ENCODE results near the gene IFT20.

Gene IFT20

GRCh38 chr17:28317966-28318758 lies 17.1 kb downstream of the IFT20 start:
- H3K4me2 ChIP-seq (ENCODE audit: low read length): peak overlapping the region; percentile 90
- H3K79me1 ChIP-seq (ENCODE audit: low read length): peaks cover 14% of the 10 kb centered on the region
- H2BK12ac ChIP-seq (ENCODE audit: low read length): peak overlapping the region; percentile 21
- H4K91ac ChIP-seq (ENCODE audit: low read depth, low read length): peak overlapping the region; percentile 64
- H2AK5ac ChIP-seq (ENCODE audit: low read length): peak overlapping the region; percentile 56
- peak overlapping the region; percentile 28 for H2AFZ ChIP-seq (ENCODE audit: insufficient read depth, low read length, poor library complexity)
- peak overlapping the region; percentile 29 for H2BK5ac ChIP-seq (ENCODE audit: low read depth, low read length, poor library complexity)
- H3K27ac ChIP-seq (ENCODE audit: low read depth, low read length): peak overlapping the region; percentile 31
- peak overlapping the region; percentile 38 for H3K18ac ChIP-seq (ENCODE audit: low read length)
- no peaks in the 10 kb centered on the region for H3K27me3 ChIP-seq (ENCODE audit: insufficient read depth, low read length)
- peak in 1 of 2 donors; percentile 2 for DNase-seq
- peak overlapping the region; percentile 70 for H3K4me3 ChIP-seq (ENCODE audit: low read depth, low read length)
- no peak overlapping the region for H3K23ac ChIP-seq (ENCODE audit: low read length)
- H4K8ac ChIP-seq (ENCODE audit: low read depth, low read length): peak overlapping the region; percentile 31
- peak overlapping the region; percentile 49 for H4K12ac ChIP-seq (ENCODE audit: low read depth, low read length)
- H3K4me1 ChIP-seq (ENCODE audit: control insufficient read depth in 1 of 2, insufficient read depth in 2 of 2, low read length in 2 of 2): peaks cover 20 to 27% of the 10 kb centered on the region in 2 experiments
- peaks cover 3 to 5% of the 10 kb centered on the region in 2 experiments for H3K36me3 ChIP-seq (ENCODE audit: control insufficient read depth in 1 of 2, insufficient read depth in 2 of 2, low read length in 2 of 2)
- H3K4ac ChIP-seq (ENCODE audit: low read depth, low read length): peak overlapping the region; percentile 11
- no peaks in the 10 kb centered on the region for H3K9me3 ChIP-seq (ENCODE audit: insufficient read depth, low read depth, low read length)
- WGBS (ENCODE audit: extremely low coverage, insufficient coverage, insufficient read length): no CpG with 5 or more reads among the region's 40 CpGs
- H3K79me2 ChIP-seq (ENCODE audit: control insufficient read depth, insufficient read depth, low read length, poor library complexity): peaks cover 30% of the 10 kb centered on the region
- H3K9ac ChIP-seq (ENCODE audit: low read length): no peak overlapping the region
- peak overlapping the region; percentile 77 for H3K14ac ChIP-seq (ENCODE audit: low read length)
- H2BK120ac ChIP-seq (ENCODE audit: insufficient read depth, low read length, poor library complexity): peak overlapping the region; percentile 58

GRCh38 chr17:28317099-28317965 lies 17.9 kb downstream of the IFT20 start:
- Histone ChIP-seq H3K18ac (ENCODE audit: low read length) (peak overlapping the region; percentile 38), H3K4me3 (ENCODE audit: low read depth, low read length) (no peak overlapping the region), H3K27me3 (ENCODE audit: insufficient read depth, low read length) (no peaks in the 10 kb centered on the region), H2AK5ac (ENCODE audit: low read length) (peak overlapping the region; percentile 63), H3K9ac (ENCODE audit: low read length) (peak overlapping the region; percentile 10), H2AFZ (ENCODE audit: insufficient read depth, low read length, poor library complexity) (peak overlapping the region; percentile 28), H4K91ac (ENCODE audit: low read depth, low read length) (peak overlapping the region; percentile 64), H2BK120ac (ENCODE audit: insufficient read depth, low read length, poor library complexity) (peak overlapping the region; percentile 5), H3K4ac (ENCODE audit: low read depth, low read length) (peak overlapping the region; percentile 11), H3K9me3 (ENCODE audit: insufficient read depth, low read depth, low read length) (no peaks in the 10 kb centered on the region), H3K27ac (ENCODE audit: low read depth, low read length) (no peak overlapping the region), H4K8ac (ENCODE audit: low read depth, low read length) (peak overlapping the region; percentile 31), H3K23ac (ENCODE audit: low read length) (no peak overlapping the region), H3K79me2 (ENCODE audit: control insufficient read depth, insufficient read depth, low read length, poor library complexity) (peaks cover 27% of the 10 kb centered on the region), H3K4me1 (ENCODE audit: control insufficient read depth in 1 of 2, insufficient read depth in 2 of 2, low read length in 2 of 2) (peaks cover 20 to 27% of the 10 kb centered on the region in 2 experiments), H2BK12ac (ENCODE audit: low read length) (peak overlapping the region; percentile 47), H2BK5ac (ENCODE audit: low read depth, low read length, poor library complexity) (peak overlapping the region; percentile 10), H3K4me2 (ENCODE audit: low read length) (peak overlapping the region; percentile 90), H3K79me1 (ENCODE audit: low read length) (peaks cover 14% of the 10 kb centered on the region), H3K14ac (ENCODE audit: low read length) (peak overlapping the region; percentile 77), H3K36me3 (ENCODE audit: control insufficient read depth in 1 of 2, insufficient read depth in 2 of 2, low read length in 2 of 2) (peaks cover 2 to 5% of the 10 kb centered on the region in 2 experiments), H4K12ac (ENCODE audit: low read depth, low read length) (no peak overlapping the region)
- WGBS (ENCODE audit: extremely low coverage, insufficient coverage, insufficient read length): no CpG with 5 or more reads among the region's 21 CpGs
- no peak for DNase-seq

GRCh38 chr17:28315846-28316705 lies 19.2 kb downstream of the IFT20 start:
- H2BK120ac ChIP-seq (ENCODE audit: insufficient read depth, low read length, poor library complexity): no peak overlapping the region

GRCh38 chr17:28313841-28314240 lies 21.4 kb downstream of the IFT20 start:
- H3K27ac ChIP-seq (ENCODE audit: low read depth, low read length): no peak overlapping the region
- no peaks in the 10 kb centered on the region for H3K9me3 ChIP-seq (ENCODE audit: insufficient read depth, low read depth, low read length)

More at GRCh38 chr17:28315846-28316705, 19.2 kb downstream of the IFT20 start:
- Histone ChIP-seq H3K79me1 (ENCODE audit: low read length) (peaks cover 14% of the 10 kb centered on the region), H3K27me3 (ENCODE audit: insufficient read depth, low read length) (no peaks in the 10 kb centered on the region), H3K27ac (ENCODE audit: low read depth, low read length) (no peak overlapping the region), H4K91ac (ENCODE audit: low read depth, low read length) (peak overlapping the region; percentile 28), H2BK12ac (ENCODE audit: low read length) (no peak overlapping the region), H2BK5ac (ENCODE audit: low read depth, low read length, poor library complexity) (no peak overlapping the region), H3K14ac (ENCODE audit: low read length) (no peak overlapping the region), H2AFZ (ENCODE audit: insufficient read depth, low read length, poor library complexity) (no peak overlapping the region), H3K79me2 (ENCODE audit: control insufficient read depth, insufficient read depth, low read length, poor library complexity) (peaks cover 18% of the 10 kb centered on the region), H2AK5ac (ENCODE audit: low read length) (no peak overlapping the region), H3K9me3 (ENCODE audit: insufficient read depth, low read depth, low read length) (no peaks in the 10 kb centered on the region), H4K12ac (ENCODE audit: low read depth, low read length) (no peak overlapping the region), H3K18ac (ENCODE audit: low read length) (no peak overlapping the region), H3K36me3 (ENCODE audit: control insufficient read depth in 1 of 2, insufficient read depth in 2 of 2, low read length in 2 of 2) (no peaks in the 10 kb centered on the region), H4K8ac (ENCODE audit: low read depth, low read length) (no peak overlapping the region), H3K23ac (ENCODE audit: low read length) (no peak overlapping the region), H3K9ac (ENCODE audit: low read length) (no peak overlapping the region), H3K4me1 (ENCODE audit: control insufficient read depth in 1 of 2, insufficient read depth in 2 of 2, low read length in 2 of 2) (peaks cover 16 to 21% of the 10 kb centered on the region in 2 experiments), H3K4ac (ENCODE audit: low read depth, low read length) (no peak overlapping the region), H3K4me3 (ENCODE audit: low read depth, low read length) (no peak overlapping the region), H3K4me2 (ENCODE audit: low read length) (no peak overlapping the region)
- DNase-seq: no peak
- no CpG with 5 or more reads among the region's 4 CpGs for WGBS (ENCODE audit: extremely low coverage, insufficient coverage, insufficient read length)

More at GRCh38 chr17:28313841-28314240, 21.4 kb downstream of the IFT20 start:
- no peak overlapping the region for H3K4ac ChIP-seq (ENCODE audit: low read depth, low read length)
- no peak overlapping the region for H2BK5ac ChIP-seq (ENCODE audit: low read depth, low read length, poor library complexity)
- H4K91ac ChIP-seq (ENCODE audit: low read depth, low read length): no peak overlapping the region
- H3K23ac ChIP-seq (ENCODE audit: low read length): no peak overlapping the region
- H3K4me2 ChIP-seq (ENCODE audit: low read length): no peak overlapping the region
- H3K79me2 ChIP-seq (ENCODE audit: control insufficient read depth, insufficient read depth, low read length, poor library complexity): peaks cover 2% of the 10 kb centered on the region
- no peak overlapping the region for H2AFZ ChIP-seq (ENCODE audit: insufficient read depth, low read length, poor library complexity)
- no peak overlapping the region for H3K9ac ChIP-seq (ENCODE audit: low read length)
- no peaks in the 10 kb centered on the region for H3K27me3 ChIP-seq (ENCODE audit: insufficient read depth, low read length)
- H3K4me3 ChIP-seq (ENCODE audit: low read depth, low read length): no peak overlapping the region
- H3K14ac ChIP-seq (ENCODE audit: low read length): no peak overlapping the region
- H2AK5ac ChIP-seq (ENCODE audit: low read length): no peak overlapping the region
- WGBS (ENCODE audit: extremely low coverage, insufficient coverage, insufficient read length): no CpG with 5 or more reads among the region's 2 CpGs
- no peak overlapping the region for H2BK120ac ChIP-seq (ENCODE audit: insufficient read depth, low read length, poor library complexity)
- no peak overlapping the region for H4K8ac ChIP-seq (ENCODE audit: low read depth, low read length)
- no peak overlapping the region for H3K18ac ChIP-seq (ENCODE audit: low read length)
- no peak overlapping the region for H2BK12ac ChIP-seq (ENCODE audit: low read length)
- H3K36me3 ChIP-seq (ENCODE audit: control insufficient read depth in 1 of 2, insufficient read depth in 2 of 2, low read length in 2 of 2): no peaks in the 10 kb centered on the region
- H4K12ac ChIP-seq (ENCODE audit: low read depth, low read length): no peak overlapping the region
- DNase-seq: no peak
- H3K79me1 ChIP-seq (ENCODE audit: low read length): peaks cover 7% of the 10 kb centered on the region
- peaks cover 8 to 11% of the 10 kb centered on the region in 2 experiments for H3K4me1 ChIP-seq (ENCODE audit: control insufficient read depth in 1 of 2, insufficient read depth in 2 of 2, low read length in 2 of 2)
